B cell (primary cell): ENCODE data around the gene CTNNA3. TPM values are rescaled to one million over a fixed set of nuclear protein-coding genes. Genes with fewer than 3 reads are reported as not detected.

Experiments
- ATAC-seq: fragments of 200-7000 bp; cut with Tn5 transposase; one replicate; pipeline ENCODE4 v1.10.0; 2021; ENCODE audit warnings: low read depth, mild to moderate bottlenecking, moderate number of reproducible peaks, moderate library complexity
- CTCF ChIA-PET: fragments of 350-600 bp; sonication (Branson Sonifier 250); formaldehyde crosslinking; loops from one replicate; lab custom pipeline; 2021; ENCODE audit warnings: antibody characterized with exemption, inconsistent platforms; lab: Charles Lee
- POLR2A ChIA-PET: fragments of 350-600 bp; sonication (Branson Sonifier 250); formaldehyde crosslinking; loops from one replicate; lab custom pipeline; 2021; ENCODE audit warnings: antibody characterized with exemption; lab: Charles Lee
- DNase-seq: peaks from one replicate; pipeline ENCODE4 v3.0.0; 2013
- H2AFZ ChIP-seq: 2 replicates; pipeline ENCODE4 v1.6.1; 2012; ENCODE audit warnings: mild to moderate bottlenecking, low read depth, low read length; ENCODE audit not compliant: insufficient read depth, poor library complexity, severe bottlenecking
- H3K27ac ChIP-seq, 2 donors: 1 replicate in 1 of 2; 2 replicates in 1 of 2; pipeline ENCODE4 v1.5.1; 2012 to 2013; ENCODE audit warnings: low read length in 2 of 2, mild to moderate bottlenecking in 2 of 2, moderate library complexity in 1 of 2
- H3K27me3 ChIP-seq, 4 experiments: fragments of 200-600 bp in 1 of 4; sonication (generic) in 1 of 4; replicated peaks in 1 of 4; 1 replicate in 2 of 4; 2 replicates in 2 of 4; pipeline versions ENCODE4 v1.6.1 to v1.7.0; 2013 to 2016; ENCODE audit warnings: low read length in 3 of 4, mild to moderate bottlenecking in 2 of 4, mixed read lengths in 1 of 4, moderate library complexity in 1 of 4; ENCODE audit not compliant: insufficient read depth in 4 of 4, control insufficient read depth in 3 of 4; ENCODE audit errors: control extremely low read depth in 1 of 4
- H3K36me3 ChIP-seq, 2 experiments: replicated peaks in 1 of 2; 1 replicate in 1 of 2; 2 replicates in 1 of 2; pipeline versions ENCODE4 v1.6.1 to v1.7.1; 2013; ENCODE audit warnings: low read length in 1 of 2; ENCODE audit not compliant: insufficient read depth in 2 of 2, control insufficient read depth in 1 of 2; ENCODE audit errors: control extremely low read depth in 1 of 2, extremely low read depth in 1 of 2
- H3K4me1 ChIP-seq, 2 donors: fragments of 200-600 bp in 1 of 2; sonication (generic) in 1 of 2; 1 replicate in 1 of 2; 2 replicates in 1 of 2; pipeline versions ENCODE4 v1.5.1 to v1.6.1; 2013 to 2017; ENCODE audit warnings: low read length in 2 of 2; ENCODE audit not compliant: control insufficient read depth in 2 of 2, insufficient read depth in 2 of 2
- H3K4me2 ChIP-seq: replicated peaks from 2 replicates; pipeline ENCODE3; 2012; ENCODE audit warnings: mild to moderate bottlenecking, low read depth, low read length; ENCODE audit not compliant: poor library complexity, severe bottlenecking
- H3K4me3 ChIP-seq, 5 experiments: fragments of 200-600 bp in 1 of 5; sonication (generic) in 1 of 5; 1 replicate in 3 of 5; 2 replicates in 2 of 5; pipeline versions ENCODE4 v1.5.1 to v1.7.0; 2011 to 2016; ENCODE audit warnings: low read length in 4 of 5, mild to moderate bottlenecking in 4 of 5, low read depth in 2 of 5, control low read depth in 1 of 5, moderate library complexity in 1 of 5; ENCODE audit not compliant: insufficient read depth in 1 of 5; ENCODE audit errors: control extremely low read depth in 1 of 5, extremely low read depth in 1 of 5
- H3K79me2 ChIP-seq: fragments of 200-600 bp; sonication (generic); one replicate; pipeline ENCODE4 v1.6.0; 2016; ENCODE audit warnings: low read length; ENCODE audit not compliant: control insufficient read depth, insufficient read depth
- H3K9ac ChIP-seq: fragments of 200-600 bp; sonication (generic); 2 replicates; pipeline ENCODE4 v1.6.1; 2017; ENCODE audit warnings: mild to moderate bottlenecking, low read length, moderate library complexity
- H3K9me3 ChIP-seq, 3 donors: one replicate each; pipeline versions ENCODE4 v1.6.1 to v1.7.1; 2013; ENCODE audit warnings: low read length in 2 of 3; ENCODE audit not compliant: control insufficient read depth in 2 of 3, insufficient read depth in 1 of 3; ENCODE audit errors: control extremely low read depth in 1 of 3
- H4K20me1 ChIP-seq: 2 replicates; pipeline ENCODE4 v1.6.0; 2012; ENCODE audit warnings: mild to moderate bottlenecking, low read length; ENCODE audit not compliant: insufficient read depth, control insufficient read depth, poor library complexity, severe bottlenecking
- H3K27ac Mint-ChIP-seq: one replicate; pipeline ENCODE4 v1.8.0; 2021; ENCODE audit warnings: mixed read lengths
- H3K27me3 Mint-ChIP-seq: one replicate; pipeline ENCODE4 v1.8.0; 2021; ENCODE audit warnings: mixed read lengths
- H3K4me1 Mint-ChIP-seq: one replicate; pipeline ENCODE4 v1.8.0; 2021; ENCODE audit warnings: mixed read lengths
- H3K4me3 Mint-ChIP-seq: one replicate; pipeline ENCODE4 v1.8.0; 2021; ENCODE audit warnings: mixed read lengths
- H3K9me3 Mint-ChIP-seq: one replicate; pipeline ENCODE4 v1.8.0; 2022; ENCODE audit warnings: mixed read lengths; ENCODE audit not compliant: insufficient read depth
- EZH2 ChIP-seq: IDR thresholded peaks from 2 replicates; pipeline ENCODE4 v1.6.1; 2012; ENCODE audit warnings: borderline replicate concordance, low read depth, mild to moderate bottlenecking, moderate library complexity, low read length; ENCODE audit not compliant: insufficient read depth, poor library complexity, severe bottlenecking
- WGBS: methylation state at CpG from one replicate; pipeline ENCODE4 v1.1.5; 2013; ENCODE audit warnings: missing lambda C conversion rate; ENCODE audit not compliant: insufficient coverage; 5-methylcytosine and 5-hydroxymethylcytosine counted together
- intact Hi-C: fragments of 100-400 bp; cut with micrococcal nuclease; formaldehyde crosslinking; loops from one replicate; pipeline ENCODE4 v1.10.0; 2022
- polyA plus RNA-seq: library from polyadenylated mRNA; depleted of rRNA; stranded (reverse); fragments of >200 nt; gene quantifications from 2 replicates; pipeline ENCODE4 v1.2.3, GENCODE V29; 2012
- total RNA-seq, 2 donors: library from RNA; stranded (reverse); fragments of 120-200 nt in 1 of 2; gene quantifications; 1 replicate in 1 of 2; 2 replicates in 1 of 2; pipeline versions ENCODE4 v1.2.3 to v1.2.4, GENCODE V29; 2013 to 2022
- TF ChIP-seq, protein P1 (sequence below): fragments of 200-600 bp; IDR thresholded peaks from one replicate; pipeline ENCODE4 v1.8.0; 2022; ENCODE audit warnings: antibody characterized with exemption, mild to moderate bottlenecking

The CTNNA3 gene
- total and polyA plus RNA-seq, 2 donors (not counting 1 experiment from before 2014, with no cell fraction given) = 0.01 TPM; not detected in 1

DNA sequence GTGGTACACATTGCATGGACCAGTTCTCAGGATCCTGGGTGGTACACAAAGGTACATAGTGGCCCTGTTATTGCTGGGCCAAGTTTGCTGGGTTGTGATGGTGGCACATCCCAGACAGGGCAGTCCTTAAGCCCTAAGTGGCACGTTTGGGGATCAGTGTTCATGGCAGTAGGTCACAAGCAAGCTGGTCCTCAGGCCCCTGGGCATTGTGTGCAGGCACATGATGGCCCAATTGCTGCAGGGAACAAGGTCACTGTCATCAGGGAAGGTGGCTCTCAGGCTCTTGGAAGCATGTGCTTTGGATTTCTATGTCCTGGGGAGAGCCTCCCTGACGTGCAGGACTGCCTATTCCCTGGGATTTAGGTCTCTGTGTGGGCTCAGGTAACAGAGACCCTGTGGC, 1182.5 kb downstream of the CTNNA3 start:
- ATAC-seq = no peak
- no peak for TF ChIP-seq EZH2
- TF ChIP-seq, protein P1, sequence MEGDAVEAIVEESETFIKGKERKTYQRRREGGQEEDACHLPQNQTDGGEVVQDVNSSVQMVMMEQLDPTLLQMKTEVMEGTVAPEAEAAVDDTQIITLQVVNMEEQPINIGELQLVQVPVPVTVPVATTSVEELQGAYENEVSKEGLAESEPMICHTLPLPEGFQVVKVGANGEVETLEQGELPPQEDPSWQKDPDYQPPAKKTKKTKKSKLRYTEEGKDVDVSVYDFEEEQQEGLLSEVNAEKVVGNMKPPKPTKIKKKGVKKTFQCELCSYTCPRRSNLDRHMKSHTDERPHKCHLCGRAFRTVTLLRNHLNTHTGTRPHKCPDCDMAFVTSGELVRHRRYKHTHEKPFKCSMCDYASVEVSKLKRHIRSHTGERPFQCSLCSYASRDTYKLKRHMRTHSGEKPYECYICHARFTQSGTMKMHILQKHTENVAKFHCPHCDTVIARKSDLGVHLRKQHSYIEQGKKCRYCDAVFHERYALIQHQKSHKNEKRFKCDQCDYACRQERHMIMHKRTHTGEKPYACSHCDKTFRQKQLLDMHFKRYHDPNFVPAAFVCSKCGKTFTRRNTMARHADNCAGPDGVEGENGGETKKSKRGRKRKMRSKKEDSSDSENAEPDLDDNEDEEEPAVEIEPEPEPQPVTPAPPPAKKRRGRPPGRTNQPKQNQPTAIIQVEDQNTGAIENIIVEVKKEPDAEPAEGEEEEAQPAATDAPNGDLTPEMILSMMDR = no peak
- Mint-ChIP-seq H3K9me3 (no peaks in the 10 kb centered on the region), H3K27me3 (no peaks in the 10 kb centered on the region), H3K27ac (no peak overlapping the region), H3K4me3 (no peak overlapping the region), H3K4me1 (no peaks in the 10 kb centered on the region)
- H3K27me3 ChIP-seq = no peaks in the 10 kb centered on the region
- CTCF ChIA-PET = no interaction called here
- H3K4me1 ChIP-seq = no peaks in the 10 kb centered on the region
- intact Hi-C loops = no loop called here
- no peaks in the 10 kb centered on the region for H4K20me1 ChIP-seq
- WGBS = 48% methylated on average over 2 of the region's 2 CpGs
- POLR2A ChIA-PET = no interaction called here
- no peak overlapping the region for H3K4me2 ChIP-seq
- no peaks in the 10 kb centered on the region for H3K79me2 ChIP-seq
- no peak overlapping the region for H3K4me3 ChIP-seq
- no peak for DNase-seq
- H3K36me3 ChIP-seq = no peaks in the 10 kb centered on the region
- H2AFZ ChIP-seq = no peak overlapping the region
- peaks cover 0 to 7% (median 1%) of the 10 kb centered on the region in 3 donors for H3K9me3 ChIP-seq
- no peak overlapping the region for H3K9ac ChIP-seq
- no peak overlapping the region for H3K27ac ChIP-seq

GRCh38 chr10:66505003-66505657, 1190.9 kb downstream of the CTNNA3 start:
- CTCF ChIA-PET = no interaction called here
- no peaks in the 10 kb centered on the region for H3K27me3 Mint-ChIP-seq
- no peak overlapping the region for H3K4me3 Mint-ChIP-seq
- Histone ChIP-seq H3K79me2 (no peaks in the 10 kb centered on the region), H3K27ac (no peak overlapping the region), H3K9me3 (no peaks in the 10 kb centered on the region), H3K4me1 (no peaks in the 10 kb centered on the region), H3K36me3 (no peaks in the 10 kb centered on the region), H2AFZ (no peak overlapping the region), H4K20me1 (no peaks in the 10 kb centered on the region), H3K4me2 (no peak overlapping the region), H3K9ac (no peak overlapping the region), H3K4me3 (no peak overlapping the region), H3K27me3 (no peaks in the 10 kb centered on the region)
- DNase-seq (no peak), ATAC-seq (no peak)
- no peaks in the 10 kb centered on the region for H3K4me1 Mint-ChIP-seq
- H3K9me3 Mint-ChIP-seq = peaks cover 6% of the 10 kb centered on the region
- intact Hi-C loops = no loop called here
- POLR2A ChIA-PET = no interaction called here
- 100% methylated on average over 1 of the region's 2 CpGs for WGBS
- no peak for TF ChIP-seq EZH2
- TF ChIP-seq, protein P1 = no peak
- H3K27ac Mint-ChIP-seq = no peak overlapping the region
